ENCODE measurements around the gene PLPP4.

Gene PLPP4

GRCh38 chr10:120456143-120456625 lies 843 bp upstream of the PLPP4 start:
- in situ Hi-C loops (cut with MboI; ENCODE audit: low sequenced_read_pairs), result no loop called here

- in situ Hi-C loops (cut with MboI; ENCODE audit: low sequenced_read_pairs), result no loop called here
These were observed 575 bp downstream of the PLPP4 start for GRCh38 chr10:120457431-120458172.

GRCh38 chr10:120458432-120458831 lies 1.4 kb downstream of the PLPP4 start:
- in situ Hi-C loops (cut with MboI; ENCODE audit: low sequenced_read_pairs), result no loop called here

GRCh38 chr10:120459185-120459584 lies 2.2 kb downstream of the PLPP4 start:
- in situ Hi-C loops (cut with MboI; ENCODE audit: low sequenced_read_pairs), result no loop called here

GRCh38 chr10:120460186-120460585 lies 3.2 kb downstream of the PLPP4 start:
- in situ Hi-C loops (cut with MboI; ENCODE audit: low sequenced_read_pairs), result no loop called here

GRCh38 chr10:120460776-120461175 lies 3.7 kb downstream of the PLPP4 start:
- in situ Hi-C loops (cut with MboI; ENCODE audit: low sequenced_read_pairs), result no loop called here

- in situ Hi-C loops (cut with MboI; ENCODE audit: low sequenced_read_pairs), result no loop called here
These were observed 5.1 kb downstream of the PLPP4 start for GRCh38 chr10:120462018-120462682.

GRCh38 chr10:120465138-120465537 lies 8.1 kb downstream of the PLPP4 start:
- in situ Hi-C loops (cut with MboI; ENCODE audit: low sequenced_read_pairs), result no loop called here

GRCh38 chr10:120466006-120466405 lies 9.0 kb downstream of the PLPP4 start:
- in situ Hi-C loops (cut with MboI; ENCODE audit: low sequenced_read_pairs), result no loop called here

GRCh38 chr10:120473593-120473992 lies 16.6 kb downstream of the PLPP4 start:
- in situ Hi-C loops (cut with MboI; ENCODE audit: low sequenced_read_pairs), result no loop called here

GRCh38 chr10:120474956-120475355 lies 17.9 kb downstream of the PLPP4 start:
- in situ Hi-C loops (cut with MboI; ENCODE audit: low sequenced_read_pairs), result no loop called here

GRCh38 chr10:120475844-120476791 lies 19.1 kb downstream of the PLPP4 start:
- in situ Hi-C loops (cut with MboI; ENCODE audit: low sequenced_read_pairs), result no loop called here

- in situ Hi-C loops (cut with MboI; ENCODE audit: low sequenced_read_pairs), result no loop called here
These were observed 20.2 kb downstream of the PLPP4 start for GRCh38 chr10:120477021-120477742.

GRCh38 chr10:120477743-120478141 lies 20.7 kb downstream of the PLPP4 start:
- in situ Hi-C loops (cut with MboI; ENCODE audit: low sequenced_read_pairs), result no loop called here

GRCh38 chr10:120478386-120478785 lies 21.4 kb downstream of the PLPP4 start:
- in situ Hi-C loops (cut with MboI; ENCODE audit: low sequenced_read_pairs), result no loop called here

GRCh38 chr10:120479506-120479905 lies 22.5 kb downstream of the PLPP4 start:
- in situ Hi-C loops (cut with MboI; ENCODE audit: low sequenced_read_pairs), result no loop called here

GRCh38 chr10:120480065-120480600 lies 23.1 kb downstream of the PLPP4 start:
- in situ Hi-C loops (cut with MboI; ENCODE audit: low sequenced_read_pairs), result no loop called here

GRCh38 chr10:120480848-120481247 lies 23.8 kb downstream of the PLPP4 start:
- in situ Hi-C loops (cut with MboI; ENCODE audit: low sequenced_read_pairs), result no loop called here

GRCh38 chr10:120483006-120483405 lies 26.0 kb downstream of the PLPP4 start:
- in situ Hi-C loops (cut with MboI; ENCODE audit: low sequenced_read_pairs), result no loop called here

GRCh38 chr10:120483651-120484301 lies 26.7 kb downstream of the PLPP4 start:
- in situ Hi-C loops (cut with MboI; ENCODE audit: low sequenced_read_pairs), result no loop called here

Measured in HL-60/S4 (cell line).